H1 (cell line): ENCODE data around the gene GRID1. TPM values are rescaled to one million over a fixed set of nuclear protein-coding genes. Genes with fewer than 3 reads are reported as not detected.

Experiments used
- CTCF ChIA-PET: fragments of 300-600 bp; sonication (Branson Sonifier 250); formaldehyde crosslinking; loops from one replicate; lab custom pipeline; 2021; ENCODE audit not compliant: partially characterized antibody; lab: Charles Lee
- POLR2A ChIA-PET: fragments of 300-600 bp; sonication (Branson Sonifier 250); formaldehyde crosslinking; loops from one replicate; lab custom pipeline; 2021; ENCODE audit warnings: inconsistent platforms; ENCODE audit not compliant: partially characterized antibody; lab: Charles Lee
- DNase-seq, 2 experiments: peaks; one replicate each; pipeline versions ENCODE4 v3.0.0 to v3.0.0-alpha.2; 2010 to 2022; ENCODE audit warnings: low spot score in 2 of 2, low read depth in 1 of 2, mixed read lengths in 1 of 2
- FAIRE-seq: peaks from 2 replicates; lab custom pipeline; 2011; peaks lifted over from hg19 to GRCh38; lab: Jason Lieb, UNC
- H2AFZ ChIP-seq: 2 replicates; pipeline ENCODE4 v1.8.1; 2012; ENCODE audit warnings: low read length, inconsistent platforms
- H2AK5ac ChIP-seq: 2 replicates; pipeline ENCODE4 v1.6.1; 2013; ENCODE audit warnings: low read depth, low read length
- H2BK120ac ChIP-seq: replicated peaks from 2 replicates; pipeline ENCODE3; 2013; ENCODE audit warnings: low read depth, low read length, inconsistent platforms
- H2BK12ac ChIP-seq: 2 replicates; pipeline ENCODE4 v1.6.1; 2013; ENCODE audit warnings: low read depth, low read length
- H2BK15ac ChIP-seq: 2 replicates; pipeline ENCODE4 v1.6.1; 2013; ENCODE audit warnings: low read length
- H2BK20ac ChIP-seq: 2 replicates; pipeline ENCODE4 v1.6.1; 2013; ENCODE audit warnings: low read length
- H2BK5ac ChIP-seq: 2 replicates; pipeline ENCODE4 v1.6.1; 2013; ENCODE audit warnings: low read depth, low read length
- H3K14ac ChIP-seq: 2 replicates; pipeline ENCODE4 v1.6.1; 2013; ENCODE audit warnings: inconsistent platforms; ENCODE audit not compliant: insufficient read length
- H3K18ac ChIP-seq: 2 replicates; pipeline ENCODE4 v1.6.1; 2013; ENCODE audit warnings: low read length; ENCODE audit errors: extremely low read depth
- H3K23ac ChIP-seq: 2 replicates; pipeline ENCODE4 v1.6.1; 2013; ENCODE audit warnings: inconsistent platforms; ENCODE audit not compliant: insufficient read length
- H3K23me2 ChIP-seq: 2 replicates; pipeline ENCODE4 v1.6.1; 2013; ENCODE audit warnings: low read depth, low read length
- H3K27ac ChIP-seq: 2 replicates; pipeline ENCODE4 v1.6.1; 2011; ENCODE audit warnings: low read depth, low read length, inconsistent platforms
- H3K27me3 ChIP-seq, 4 experiments: replicated peaks in 1 of 4; 1 replicate in 1 of 4; 2 replicates in 3 of 4; pipeline versions ENCODE4 v1.6.1 to v1.8.1; 2011 to 2013; ENCODE audit warnings: low read length in 3 of 4, mild to moderate bottlenecking in 3 of 4, inconsistent platforms in 2 of 4, mixed read lengths in 2 of 4, moderate library complexity in 1 of 4; ENCODE audit not compliant: control insufficient read depth in 3 of 4, insufficient read depth in 3 of 4; ENCODE audit errors: extremely low read depth in 1 of 4
- H3K36me3 ChIP-seq, 4 experiments: 2 replicates each; pipeline versions ENCODE4 v1.6.1 to v1.8.1; 2011 to 2013; ENCODE audit warnings: mild to moderate bottlenecking in 4 of 4, low read length in 3 of 4, moderate library complexity in 2 of 4, control low read depth in 1 of 4, inconsistent platforms in 1 of 4; ENCODE audit not compliant: insufficient read depth in 4 of 4, control insufficient read depth in 2 of 4
- H3K4ac ChIP-seq: replicated peaks from 2 replicates; pipeline ENCODE3; 2013; ENCODE audit warnings: low read length, low read depth, mixed read lengths, inconsistent platforms; ENCODE audit not compliant: insufficient read length
- H3K4me1 ChIP-seq, 4 experiments: replicated peaks in 1 of 4; 1 replicate in 1 of 4; 2 replicates in 3 of 4; pipeline versions ENCODE4 v1.6.1 to v1.8.1; 2011 to 2013; ENCODE audit warnings: low read length in 3 of 4, inconsistent platforms in 2 of 4, mixed read lengths in 1 of 4; ENCODE audit not compliant: insufficient read depth in 4 of 4, control insufficient read depth in 3 of 4
- H3K4me2 ChIP-seq, 2 experiments: 2 replicates each; pipeline versions ENCODE4 v1.6.1 to v1.8.1; 2011 to 2013; ENCODE audit warnings: low read depth in 2 of 2, low read length in 2 of 2, control low read depth in 1 of 2, inconsistent platforms in 1 of 2, mild to moderate bottlenecking in 1 of 2; ENCODE audit not compliant: insufficient read depth in 1 of 2
- H3K4me3 ChIP-seq, 4 experiments: fragments of 200-600, 300-600 bp in 1 of 4; sonication (generic), shearing (Covaris generic), sonication (Bioruptor Twin) in 1 of 4; 2 replicates each; pipeline versions ENCODE4 v1.5.1 to v1.8.1; 2011 to 2016; ENCODE audit warnings: low read length in 4 of 4, low read depth in 3 of 4, control low read depth in 2 of 4, inconsistent platforms in 2 of 4, mild to moderate bottlenecking in 2 of 4, mixed read lengths in 1 of 4, moderate library complexity in 1 of 4; ENCODE audit not compliant: insufficient read depth in 2 of 4; ENCODE audit errors: extremely low read depth in 1 of 4
- H3K56ac ChIP-seq: replicated peaks from 2 replicates; pipeline ENCODE3; 2013; ENCODE audit warnings: low read depth, mild to moderate bottlenecking, mixed read lengths, low read length, inconsistent platforms; ENCODE audit not compliant: insufficient read length
- H3K79me1 ChIP-seq: 2 replicates; pipeline ENCODE4 v1.6.1; 2013; ENCODE audit warnings: low read depth, low read length, control low read depth
- H3K79me2 ChIP-seq, 2 experiments: 2 replicates each; pipeline versions ENCODE4 v1.6.1 to v1.8.1; 2012 to 2013; ENCODE audit warnings: low read length in 2 of 2, mild to moderate bottlenecking in 2 of 2, inconsistent platforms in 1 of 2; ENCODE audit not compliant: insufficient read depth in 2 of 2, control insufficient read depth in 1 of 2
- H3K9ac ChIP-seq, 4 experiments: replicated peaks in 1 of 4; 1 replicate in 1 of 4; 2 replicates in 3 of 4; pipeline versions ENCODE4 v1.6.1 to v1.8.1; 2011 to 2013; ENCODE audit warnings: low read depth in 3 of 4, low read length in 3 of 4, control low read depth in 2 of 4, mild to moderate bottlenecking in 2 of 4, moderate library complexity in 2 of 4, inconsistent platforms in 1 of 4; ENCODE audit errors: extremely low read depth in 1 of 4
- H3K9me3 ChIP-seq, 2 experiments: 2 replicates each; pipeline versions ENCODE4 v1.6.1 to v1.8.1; 2012 to 2013; ENCODE audit warnings: mild to moderate bottlenecking in 2 of 2, moderate library complexity in 2 of 2, control low read depth in 1 of 2, inconsistent platforms in 1 of 2, low read depth in 1 of 2, low read length in 1 of 2, mixed read lengths in 1 of 2; ENCODE audit not compliant: insufficient read depth in 2 of 2
- H4K20me1 ChIP-seq, 2 experiments: replicated peaks in 1 of 2; 2 replicates each; pipeline versions ENCODE3 to v1.8.1; 2011 to 2013; ENCODE audit warnings: inconsistent platforms in 2 of 2, low read length in 2 of 2, mild to moderate bottlenecking in 1 of 2; ENCODE audit not compliant: insufficient read depth in 2 of 2, control insufficient read depth in 1 of 2
- H4K5ac ChIP-seq: 2 replicates; pipeline ENCODE4 v1.6.1; 2013; ENCODE audit warnings: low read length, low read depth, mixed read lengths, inconsistent platforms; ENCODE audit not compliant: insufficient read length
- H4K8ac ChIP-seq: 2 replicates; pipeline ENCODE4 v1.8.0; 2013; ENCODE audit warnings: mild to moderate bottlenecking, moderate library complexity, low read length, inconsistent platforms; ENCODE audit not compliant: insufficient read depth; ENCODE audit errors: extremely low read depth
- H4K91ac ChIP-seq: replicated peaks from 2 replicates; pipeline ENCODE3; 2013; ENCODE audit warnings: low read length, mixed read lengths, inconsistent platforms; ENCODE audit not compliant: insufficient read length
- POLR2AphosphoS5 ChIP-seq: IDR thresholded peaks from 2 replicates; pipeline ENCODE4 v1.6.1; 2011; ENCODE audit warnings: low read depth, low read length
- WGBS, 2 experiments: shearing (Covaris generic) in 1 of 2; methylation state at CpG; one replicate each; pipeline versions ENCODE4 v1.1.6 to v1.1.7; 2013 to 2015; ENCODE audit warnings: low lambda C conversion rate in 2 of 2, mixed read lengths in 2 of 2, inconsistent platforms in 1 of 2, low coverage in 1 of 2, missing lambda C conversion rate in 1 of 2; ENCODE audit not compliant: insufficient replicate concordance in 2 of 2, insufficient coverage in 1 of 2, insufficient read length in 1 of 2; ENCODE audit errors: extremely low coverage in 1 of 2, missing lambda C conversion rate in 1 of 2; 5-methylcytosine and 5-hydroxymethylcytosine counted together
- polyA plus RNA-seq, 7 experiments: library from polyadenylated mRNA; depleted of rRNA in 3 of 7; stranded (reverse) in 5 of 7; unstranded in 2 of 7; fragments of >200 nt in 5 of 7; fragments of 200-250 nt in 2 of 7; gene quantifications; 1 replicate in 5 of 7; 2 replicates in 1 of 7; 4 replicates in 1 of 7; pipeline versions ENCODE4 v1.2.1 to v1.2.3, GENCODE V29; 2011 to 2013; ENCODE audit warnings: missing spikeins in 2 of 7, mixed read lengths in 2 of 7
- total RNA-seq: library from RNA; stranded (reverse); fragmentation: NEBNext Ultra II Directional; extraction: Animal tissue kit (Norgen Biotek cat#: 25700); gene quantifications from 2 replicates; pipeline ENCODE4 v1.2.1, GENCODE V29; 2021
- TF ChIP-seq, protein P1 (sequence below): IDR thresholded peaks from 2 replicates; pipeline ENCODE4 v1.6.1; 2012; ENCODE audit warnings: inconsistent platforms

The GRID1 gene
- total and polyA plus RNA-seq, 2 of the 8 experiments (the other 6 are each of a cell fraction or from before 2014, with no cell fraction given) = 0.22 to 0.30 TPM

DNA sequence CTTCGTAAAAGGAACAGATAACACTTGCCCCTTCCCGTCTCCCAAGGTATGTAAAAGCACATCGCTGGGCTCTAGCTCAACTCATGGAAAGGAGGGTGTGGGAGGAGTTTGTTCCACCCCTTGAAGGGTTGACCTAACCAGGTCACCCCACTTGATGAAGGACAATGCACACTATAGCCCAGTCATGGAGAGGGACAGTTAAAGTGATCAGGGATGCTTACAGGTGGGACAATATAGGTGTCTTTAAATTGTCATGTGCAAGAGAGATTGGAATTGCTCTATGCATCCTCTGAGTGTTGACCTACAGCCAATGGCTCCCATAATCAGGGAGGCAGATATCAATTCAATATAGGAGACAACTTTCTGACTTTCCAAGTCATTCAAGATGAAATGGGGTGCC lies 448.2 kb downstream of the GRID1 start:
- no peaks in the 10 kb centered on the region; a peak in 1 of 8 replicates for H3K36me3 ChIP-seq
- no peak overlapping the region for H3K4ac ChIP-seq
- no peaks in the 10 kb centered on the region for H3K79me1 ChIP-seq
- H3K9me3 ChIP-seq = no peaks in the 10 kb centered on the region
- no peak overlapping the region for H3K23ac ChIP-seq
- no peak overlapping the region for H2BK12ac ChIP-seq
- no peak overlapping the region for H2AFZ ChIP-seq
- 86% methylated on average over 3 of the region's 3 CpGs; no CpG with 5 or more reads in 1 of the 2 experiments for WGBS, 2 experiments
- FAIRE-seq (no peak), DNase-seq (no peak)
- no peak overlapping the region for H3K9ac ChIP-seq
- no peak overlapping the region for H3K27ac ChIP-seq
- ChIA-PET POLR2A (no interaction called here), CTCF (no interaction called here)
- no peak overlapping the region for H2BK120ac ChIP-seq
- H3K4me3 ChIP-seq = no peak overlapping the region
- H3K27me3 ChIP-seq = no peaks in the 10 kb centered on the region
- H3K4me2 ChIP-seq = no peak overlapping the region
- peaks cover 0 to 12% (median 5%) of the 10 kb centered on the region in 4 experiments; a peak in 5 of 7 replicates for H3K4me1 ChIP-seq
- H4K91ac ChIP-seq = no peak overlapping the region
- H3K56ac ChIP-seq = no peak overlapping the region
- no peak overlapping the region for H2BK5ac ChIP-seq
- TF ChIP-seq, protein P1, sequence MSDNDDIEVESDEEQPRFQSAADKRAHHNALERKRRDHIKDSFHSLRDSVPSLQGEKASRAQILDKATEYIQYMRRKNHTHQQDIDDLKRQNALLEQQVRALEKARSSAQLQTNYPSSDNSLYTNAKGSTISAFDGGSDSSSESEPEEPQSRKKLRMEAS = no peak
- no peak for TF ChIP-seq POLR2AphosphoS5
- no peaks in the 10 kb centered on the region for H3K79me2 ChIP-seq
- H3K18ac ChIP-seq = no peak overlapping the region
- peaks cover 5% of the 10 kb centered on the region; the same call in 1 of the 2 replicates for H3K23me2 ChIP-seq
- H2BK20ac ChIP-seq = no peak overlapping the region
- no peak overlapping the region for H3K14ac ChIP-seq
- H2AK5ac ChIP-seq = no peak overlapping the region
- H2BK15ac ChIP-seq = no peak overlapping the region
- H4K8ac ChIP-seq = no peak overlapping the region
- H4K20me1 ChIP-seq = peaks cover 0 to 3% of the 10 kb centered on the region in 2 experiments
- no peak overlapping the region for H4K5ac ChIP-seq
